HepG2 (cell line): ENCODE results near the gene STC2. TPM values are rescaled to one million over a fixed set of nuclear protein-coding genes. Genes with fewer than 3 reads are reported as not detected.

Experiments used
- ATAC-seq: fragments of 200-7000 bp; cut with Tn5 transposase; 3 replicates; pipeline ENCODE4 v1.9.1; 2020; ENCODE audit warnings: mild to moderate bottlenecking, moderate library complexity
- BruUV-seq: library from RNA; stranded (reverse); fragments of 400-500 nt; replicated peaks from 2 replicates; lab custom pipeline; 2021; lab: Mats Ljungman, UMichigan
- CTCF ChIA-PET: fragments of 300-600 bp; formaldehyde crosslinking; extraction: SDS; loops from one replicate; lab custom pipeline; 2021; ENCODE audit warnings: low total read pairs, inconsistent platforms, low intra/inter-chr PET ratio; lab: Yijun Ruan, JAX
- POLR2A ChIA-PET: fragments of 350-600 bp; sonication (Branson Sonifier 250); formaldehyde crosslinking; loops from one replicate; lab custom pipeline; 2020; ENCODE audit warnings: antibody characterized with exemption, inconsistent platforms; lab: Yijun Ruan, JAX
- DNase-seq: peaks from one replicate; pipeline ENCODE4 v3.0.0-alpha.2; 2015; ENCODE audit warnings: low spot score
- FAIRE-seq: peaks from 3 replicates; lab custom pipeline; 2011; peaks lifted over from hg19 to GRCh38; lab: Jason Lieb, UNC
- H2AFZ ChIP-seq: one replicate; pipeline ENCODE4 v1.6.1; 2011; ENCODE audit warnings: low read length, inconsistent platforms
- H3K27ac ChIP-seq: fragments of 300-600 bp; 3 replicates; pipeline ENCODE4 v1.8.0; 2011; ENCODE audit warnings: mixed run types, mild to moderate bottlenecking, mixed read lengths, low read length, inconsistent platforms; ENCODE audit not compliant: insufficient read depth; ENCODE audit errors: extremely low read length
- H3K27me3 ChIP-seq, 2 experiments: fragments of 200-600 bp in 1 of 2; 2 replicates in 1 of 2; 3 replicates in 1 of 2; pipeline versions ENCODE4 v1.6.0 to v1.8.0; 2011; ENCODE audit warnings: low read length in 2 of 2, mild to moderate bottlenecking in 2 of 2, moderate library complexity in 2 of 2, inconsistent platforms in 1 of 2; ENCODE audit not compliant: insufficient read depth in 2 of 2, control insufficient read depth in 1 of 2
- H3K36me3 ChIP-seq, 2 experiments: fragments of 200-600 bp in 1 of 2; replicated peaks in 1 of 2; 2 replicates in 1 of 2; 3 replicates in 1 of 2; pipeline versions ENCODE4 v1.5.1 to v1.8.0; 2011; ENCODE audit warnings: low read length in 2 of 2, inconsistent platforms in 1 of 2; ENCODE audit not compliant: insufficient read depth in 2 of 2, control insufficient read depth in 1 of 2
- H3K4me1 ChIP-seq: 2 replicates; pipeline ENCODE4 v1.5.1; 2012; ENCODE audit warnings: low read length, inconsistent platforms; ENCODE audit not compliant: insufficient read depth
- H3K4me2 ChIP-seq: 2 replicates; pipeline ENCODE4 v1.6.0; 2011; ENCODE audit warnings: low read depth, low read length, inconsistent platforms
- H3K4me3 ChIP-seq, 3 experiments: fragments of 200-600 bp in 1 of 3; sonication (generic), shearing (Covaris generic) in 1 of 3; replicated peaks in 1 of 3; 2 replicates each; pipeline ENCODE4 v1.5.1; 2011 to 2016; ENCODE audit warnings: low read length in 3 of 3, inconsistent platforms in 2 of 3, low read depth in 2 of 3, mild to moderate bottlenecking in 2 of 3, control low read depth in 1 of 3, mixed read lengths in 1 of 3; ENCODE audit not compliant: insufficient read depth in 1 of 3
- H3K79me2 ChIP-seq: one replicate; pipeline ENCODE4 v1.6.1; 2011; ENCODE audit warnings: low read length, inconsistent platforms; ENCODE audit not compliant: insufficient read depth
- H3K9ac ChIP-seq: 2 replicates; pipeline ENCODE4 v1.6.0; 2011; ENCODE audit warnings: mild to moderate bottlenecking, low read depth, low read length, inconsistent platforms; ENCODE audit not compliant: insufficient read depth
- H3K9me3 ChIP-seq: 2 replicates; pipeline ENCODE4 v1.5.1; 2012; ENCODE audit warnings: mild to moderate bottlenecking, low read length
- H4K20me1 ChIP-seq: 2 replicates; pipeline ENCODE4 v1.6.0; 2011; ENCODE audit warnings: inconsistent platforms, mild to moderate bottlenecking, low read length, moderate library complexity; ENCODE audit not compliant: insufficient read depth
- HNRNPLL ChIP-seq: fragments of 200-400 bp; formaldehyde crosslinking; IDR thresholded peaks from 2 replicates; pipeline ENCODE4 v1.6.1; 2017; ENCODE audit warnings: mild to moderate bottlenecking, low read depth, low read length; ENCODE audit not compliant: poor library complexity, severe bottlenecking
- PRPF4 ChIP-seq: fragments of 200-400 bp; formaldehyde crosslinking; IDR thresholded peaks from 2 replicates; pipeline ENCODE4 v1.6.1; 2016; ENCODE audit warnings: low read length, low read depth; ENCODE audit not compliant: poor library complexity, severe bottlenecking
- UBTF ChIP-seq: sonication (generic); formaldehyde crosslinking; IDR thresholded peaks from 2 replicates; pipeline ENCODE4 v1.4.0; 2020; ENCODE audit warnings: mild to moderate bottlenecking, missing genetic modification reagents
- ZFP37 ChIP-seq: sonication (generic); formaldehyde crosslinking; IDR thresholded peaks from 2 replicates; pipeline ENCODE4 v1.4.0; 2020; ENCODE audit warnings: missing genetic modification reagents, borderline replicate concordance
- ZNF205 ChIP-seq: IDR thresholded peaks from 2 replicates; pipeline ENCODE4 v1.6.1; 2018; ENCODE audit warnings: missing biosample characterization, missing genetic modification reagents
- ZNF619 ChIP-seq: sonication (generic); formaldehyde crosslinking; IDR thresholded peaks from 2 replicates; pipeline ENCODE4 v1.4.0; 2020; ENCODE audit warnings: mild to moderate bottlenecking, missing genetic modification reagents
- ZNF777 ChIP-seq: sonication (generic); formaldehyde crosslinking; IDR thresholded peaks from 2 replicates; pipeline ENCODE4 v1.4.0; 2020; ENCODE audit warnings: missing genetic modification reagents
- WGBS: methylation state at CpG from one replicate; pipeline ENCODE4 v1.1.6; 2017; ENCODE audit warnings: low lambda C conversion rate; 5-methylcytosine and 5-hydroxymethylcytosine counted together
- in situ Hi-C: cut with HindIII; loops from 2 replicates; pipeline ENCODE4 v1.10.0; 2017; ENCODE audit warnings: low pct_unique_long_range_greater_than_20kb; ENCODE audit not compliant: extremely low pct_ligation_motif_present
- intact Hi-C: fragments of 100-400 bp; cut with micrococcal nuclease; formaldehyde crosslinking; loops from one replicate; pipeline ENCODE4 v1.10.0; 2022; ENCODE audit not compliant: unreplicated experiment
- polyA plus RNA-seq, 8 experiments: library from polyadenylated mRNA; depleted of rRNA in 3 of 8; stranded (reverse) in 7 of 8; unstranded in 1 of 8; fragments of >200 nt; fragmentation: Illumina TruSeq in 4 of 8; extraction: Trizol in 4 of 8; gene quantifications; 2 replicates each; pipeline versions ENCODE4 v1.2.1 to v1.2.3, GENCODE V29; 2011 to 2016; ENCODE audit warnings: low read depth in 4 of 8, missing spikeins in 1 of 8, mixed read lengths in 1 of 8; ENCODE audit not compliant: insufficient read depth in 1 of 8
- total RNA-seq, 5 experiments: library from RNA; depleted of rRNA; stranded (reverse); fragments of >200 nt; fragmentation: Illumina TruSeq; extraction: Trizol; gene quantifications; 2 replicates each; pipeline ENCODE4 v1.2.3, GENCODE V29; 2016; ENCODE audit warnings: low read depth in 1 of 5

Gene STC2
- total and polyA plus RNA-seq, 2 of the 13 experiments (the other 11 are each of a cell fraction or from before 2014, with no cell fraction given), result 27.1 to 69.2 TPM

GRCh38 chr5:173342813-173343755 is 14.9 kb upstream of the STC2 start:
- H3K79me2 ChIP-seq, result no peaks in the 10 kb centered on the region
- FAIRE-seq (no peak), ATAC-seq (no peak), DNase-seq (no peak)
- peaks cover 0 to 3% of the 10 kb centered on the region in 2 experiments; a peak in 2 of 5 replicates for H3K27me3 ChIP-seq
- intact Hi-C loops (no loop called here), in situ Hi-C loops (no loop called here)
- CTCF ChIA-PET, result no interaction called here
- no peak overlapping the region for H3K4me3 ChIP-seq
- whole genome bisulfite sequencing, result 71% methylated on average over 11 of the region's 13 CpGs
- no peak overlapping the region for H3K27ac ChIP-seq
- H3K9ac ChIP-seq, result no peak overlapping the region
- peaks cover 9% of the 10 kb centered on the region; the same call in 1 of the 2 replicates for H3K4me1 ChIP-seq
- POLR2A ChIA-PET, result no interaction called here
- H4K20me1 ChIP-seq, result no peaks in the 10 kb centered on the region
- H3K36me3 ChIP-seq, result no peaks in the 10 kb centered on the region
- no peak overlapping the region for H3K4me2 ChIP-seq
- TF ChIP-seq UBTF (CRISPR knock-in tag) (no peak), ZNF619 (CRISPR knock-in tag) (no peak), PRPF4 (no peak), HNRNPLL (no peak), ZFP37 (CRISPR knock-in tag) (no peak), ZNF777 (no peak), ZNF205 (CRISPR knock-in tag) (no peak)
- no peaks in the 10 kb centered on the region for H3K9me3 ChIP-seq
- no TSS peak for BruUV-seq
- H2AFZ ChIP-seq, result no peak overlapping the region
